Jurkat, Clone E6-1 (cell line): Measurements from ENCODE around the gene CCDC157.
A peak's percentile ranks its signal among the peaks of the same experiment; 100 is the strongest.
"Not testable (repeated sequence)": the region's sequence is repeated elsewhere in the genome, so short reads cannot be mapped to it uniquely, and the experiment has no call there.

Experiments used
- DNase-seq: peaks from one replicate; pipeline ENCODE4 v3.0.0-alpha.2; 2011; ENCODE audit warnings: low read depth, low spot score
- H3K4me3 ChIP-seq: 2 replicates; pipeline ENCODE4 v1.5.1; 2011; ENCODE audit warnings: mild to moderate bottlenecking, low read length, control low read depth, moderate library complexity

The CCDC157 gene

DNA sequence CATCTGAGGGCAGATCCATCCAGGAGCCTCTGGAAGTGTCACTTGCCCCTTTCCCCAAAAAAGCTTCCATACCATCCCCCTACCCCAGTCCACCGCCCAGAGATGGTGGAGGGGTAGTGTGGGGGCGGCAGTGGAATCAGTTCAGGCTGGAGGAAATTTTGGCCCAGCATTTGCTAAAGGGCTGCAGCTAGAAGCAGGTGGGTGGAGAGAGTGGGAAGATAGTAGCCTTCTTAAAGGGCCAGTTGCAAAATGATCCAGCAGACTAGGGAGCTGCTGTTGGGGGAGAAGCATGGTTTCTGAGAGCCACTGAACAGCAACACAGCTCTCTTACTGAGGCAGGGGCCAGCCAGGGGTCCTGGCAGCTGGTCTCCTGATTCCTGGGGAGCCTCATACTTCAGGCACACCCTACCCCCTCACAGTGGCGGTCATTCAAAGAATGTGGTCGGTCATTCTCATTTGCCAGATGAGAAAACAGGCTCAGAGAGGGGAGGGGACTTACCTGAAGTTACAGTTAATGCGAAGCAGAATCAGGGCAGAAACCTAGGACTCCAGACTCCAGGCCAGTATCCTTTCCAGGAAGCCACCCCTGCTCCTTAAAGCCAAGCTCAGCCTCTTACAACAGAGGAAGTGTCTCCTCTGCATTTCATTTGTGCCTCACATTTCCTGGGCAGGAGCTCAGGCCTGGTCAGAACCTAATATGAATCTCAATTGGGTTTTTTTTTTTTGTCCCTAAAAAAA is 45.4 kb downstream of the CCDC157 start:
- no peak for DNase-seq
- no peak overlapping the region for H3K4me3 ChIP-seq

- DNase-seq, H3K4me3 ChIP-seq: not testable (repeated sequence)
Measured at GRCh38 chr22:30402766-30403104, 45.9 kb downstream of the CCDC157 start.

DNA sequence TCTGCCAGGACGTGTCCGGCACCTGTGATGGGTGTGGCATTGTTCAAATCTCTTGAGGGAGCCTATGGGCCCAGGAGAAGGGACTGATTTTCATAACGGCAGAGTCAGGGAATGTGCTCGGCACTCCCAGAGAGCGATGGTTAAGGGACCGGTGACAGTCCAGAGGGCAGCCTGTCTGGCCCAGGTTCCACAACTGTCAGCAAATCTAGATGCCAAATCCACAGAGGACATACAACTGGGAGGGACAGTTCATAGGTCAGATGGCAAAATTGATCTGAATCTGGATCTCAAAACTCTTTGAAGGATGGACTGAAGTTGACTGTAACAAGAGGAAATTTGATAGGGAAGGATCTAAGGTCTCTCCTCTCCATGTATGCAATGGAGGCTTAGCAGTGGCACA is 47.5 kb downstream of the CCDC157 start:
- no peak for DNase-seq
- H3K4me3 ChIP-seq, result no peak overlapping the region

DNA sequence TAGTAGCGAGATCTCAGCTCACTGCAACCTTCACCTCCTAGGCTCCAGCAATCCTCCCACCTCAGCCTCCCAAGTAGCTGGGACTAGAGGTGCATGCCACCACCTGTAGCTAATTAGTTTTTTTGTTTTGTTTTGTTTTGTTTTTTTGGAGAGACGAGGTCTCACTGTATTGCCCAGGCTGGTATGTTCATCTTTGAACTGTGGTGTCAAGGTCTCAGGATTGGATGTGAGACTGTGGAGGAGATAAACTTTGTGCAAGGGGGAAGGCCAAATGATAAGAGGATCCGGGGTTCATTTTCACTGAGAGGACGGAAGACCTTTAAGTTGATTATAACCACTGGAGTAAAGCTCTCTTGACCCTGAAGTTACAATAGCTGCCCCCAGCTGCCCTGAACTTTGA is 48.9 kb downstream of the CCDC157 start:
- no peak overlapping the region for H3K4me3 ChIP-seq
- DNase-seq, result no peak

DNA sequence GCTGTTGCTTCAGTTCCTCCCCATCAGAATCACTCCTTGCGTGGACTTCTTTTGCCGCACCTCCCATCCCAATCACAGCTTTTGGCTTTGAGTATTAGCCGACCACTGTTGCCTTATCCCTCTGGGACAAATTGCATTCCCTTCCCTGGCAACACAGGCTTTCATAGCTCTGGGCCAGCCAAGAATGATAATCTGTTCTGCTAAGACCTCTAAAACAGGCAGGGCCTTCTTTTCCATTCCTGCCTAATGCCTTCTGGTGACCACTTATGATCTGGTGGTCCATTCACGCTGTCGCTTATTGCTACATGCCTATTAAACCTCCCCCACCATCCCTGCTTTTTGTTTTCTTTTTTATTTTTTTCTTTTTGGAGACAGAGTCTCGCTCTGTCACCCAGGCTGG is 49.6 kb downstream of the CCDC157 start:
- DNase-seq, result no peak
- H3K4me3 ChIP-seq, result no peak overlapping the region

DNA sequence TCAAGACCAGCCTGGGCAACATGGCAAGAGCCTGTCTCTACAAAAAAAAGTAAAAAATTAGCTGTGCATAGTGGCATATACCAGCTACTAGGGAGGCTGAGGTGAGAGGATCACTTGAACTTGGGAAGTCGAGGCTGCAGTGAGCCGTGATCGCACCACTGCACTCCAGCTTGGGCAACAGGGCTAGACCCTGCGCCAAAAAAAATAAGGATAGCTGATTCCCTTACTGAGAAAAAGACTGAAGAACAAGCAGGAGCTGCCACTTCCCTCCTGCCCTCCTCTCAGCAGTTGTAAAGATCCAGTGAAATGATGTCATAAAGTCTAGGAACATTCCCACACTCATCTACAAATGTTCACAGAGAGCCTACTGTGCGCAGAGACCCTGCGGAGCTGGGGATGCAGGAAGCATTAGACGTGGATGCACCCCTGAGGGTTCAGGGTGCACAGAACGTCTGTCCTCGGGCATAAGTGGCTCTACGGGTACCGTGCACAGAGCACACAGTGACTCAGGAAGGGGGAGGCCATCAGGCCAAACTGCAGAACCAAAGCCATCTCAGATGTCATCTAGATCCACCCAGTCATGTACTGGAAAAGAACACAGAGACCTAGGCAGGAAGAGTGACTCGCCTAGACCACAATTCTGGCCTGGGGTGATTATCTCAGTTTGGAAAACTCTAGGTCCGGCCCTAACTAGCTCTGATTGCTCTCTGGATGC is 51.7 kb downstream of the CCDC157 start:
- no peak for DNase-seq
- H3K4me3 ChIP-seq, result no peak overlapping the region

DNA sequence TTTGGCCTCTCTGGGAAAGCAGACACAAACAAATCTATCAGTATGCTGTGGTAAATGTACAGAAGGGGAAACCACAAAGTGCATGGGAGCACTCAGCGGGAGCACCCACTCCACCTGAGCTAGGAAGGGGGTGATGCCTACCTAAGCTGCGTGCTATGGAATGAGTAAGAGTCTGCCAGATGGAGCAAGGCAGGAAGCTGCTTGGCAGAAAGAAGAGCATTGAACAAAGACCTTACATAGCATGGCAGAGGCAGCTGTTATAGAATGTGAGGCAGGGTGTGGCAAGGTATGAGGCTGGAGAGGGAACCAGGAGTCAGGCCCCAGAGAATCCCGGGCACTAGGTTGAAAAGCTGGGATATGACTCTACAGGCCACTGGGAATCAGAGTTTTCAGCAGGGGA is 55.0 kb downstream of the CCDC157 start:
- no peak for DNase-seq
- H3K4me3 ChIP-seq, result no peak overlapping the region

GRCh38 chr22:30413001-30413400 is 56.2 kb downstream of the CCDC157 start:
- no peak overlapping the region for H3K4me3 ChIP-seq
- no peak for DNase-seq

- no peak for DNase-seq
- H3K4me3 ChIP-seq, result no peak overlapping the region
Measured at GRCh38 chr22:30413745-30414524, 57.1 kb downstream of the CCDC157 start.

GRCh38 chr22:30414525-30415047 is 57.8 kb downstream of the CCDC157 start:
- no peak for DNase-seq
- H3K4me3 ChIP-seq, result no peak overlapping the region

- H3K4me3 ChIP-seq, result no peak overlapping the region
Measured at GRCh38 chr22:30416403-30416802, 59.6 kb downstream of the CCDC157 start.

GRCh38 chr22:30416837-30417236 is 60.0 kb downstream of the CCDC157 start:
- no peak overlapping the region for H3K4me3 ChIP-seq
- DNase-seq, result no peak

More at GRCh38 chr22:30416403-30416802, 59.6 kb downstream of the CCDC157 start:
- DNase-seq, result no peak

- no peak overlapping the region for H3K4me3 ChIP-seq
- no peak for DNase-seq
Measured at GRCh38 chr22:30420347-30421125, 63.7 kb downstream of the CCDC157 start.

DNA sequence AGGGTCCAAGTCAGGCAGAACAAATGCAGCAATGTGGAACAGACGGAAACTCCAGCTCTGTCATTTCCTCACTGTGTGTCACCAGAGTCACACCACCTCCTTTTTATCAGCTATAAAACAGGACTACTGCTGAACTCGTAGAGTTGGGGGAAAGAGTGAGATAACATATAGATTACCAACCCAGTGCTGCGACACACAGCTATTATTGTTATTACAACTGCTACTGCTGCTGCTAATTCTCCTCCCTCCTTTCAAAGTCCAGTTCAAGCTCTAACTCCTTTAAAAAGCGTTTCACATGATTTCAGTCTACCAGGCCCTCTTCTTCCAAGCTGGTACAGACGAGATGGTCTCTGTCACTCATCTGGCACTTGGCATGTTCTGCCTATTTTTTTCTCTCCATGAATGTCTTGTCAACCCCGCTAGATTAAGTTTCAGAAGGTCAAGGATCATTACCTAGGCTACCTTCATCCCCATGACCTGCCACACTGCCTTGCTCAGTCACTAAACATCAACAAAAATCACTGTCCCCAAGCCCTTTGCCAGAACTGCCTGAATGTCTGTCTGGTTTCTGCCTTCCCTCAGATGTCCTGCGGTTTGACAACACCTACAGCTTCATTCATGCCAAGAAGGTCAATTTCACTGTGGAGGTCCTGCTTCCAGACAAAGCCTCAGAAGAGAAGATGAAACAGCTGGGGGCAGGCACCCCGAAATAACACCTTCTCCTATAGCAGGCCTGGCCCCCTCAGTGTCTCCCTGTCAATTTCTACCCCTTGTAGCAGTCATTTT is 65.1 kb downstream of the CCDC157 start:
- no peak overlapping the region for H3K4me3 ChIP-seq
- DNase-seq, result no peak

DNA sequence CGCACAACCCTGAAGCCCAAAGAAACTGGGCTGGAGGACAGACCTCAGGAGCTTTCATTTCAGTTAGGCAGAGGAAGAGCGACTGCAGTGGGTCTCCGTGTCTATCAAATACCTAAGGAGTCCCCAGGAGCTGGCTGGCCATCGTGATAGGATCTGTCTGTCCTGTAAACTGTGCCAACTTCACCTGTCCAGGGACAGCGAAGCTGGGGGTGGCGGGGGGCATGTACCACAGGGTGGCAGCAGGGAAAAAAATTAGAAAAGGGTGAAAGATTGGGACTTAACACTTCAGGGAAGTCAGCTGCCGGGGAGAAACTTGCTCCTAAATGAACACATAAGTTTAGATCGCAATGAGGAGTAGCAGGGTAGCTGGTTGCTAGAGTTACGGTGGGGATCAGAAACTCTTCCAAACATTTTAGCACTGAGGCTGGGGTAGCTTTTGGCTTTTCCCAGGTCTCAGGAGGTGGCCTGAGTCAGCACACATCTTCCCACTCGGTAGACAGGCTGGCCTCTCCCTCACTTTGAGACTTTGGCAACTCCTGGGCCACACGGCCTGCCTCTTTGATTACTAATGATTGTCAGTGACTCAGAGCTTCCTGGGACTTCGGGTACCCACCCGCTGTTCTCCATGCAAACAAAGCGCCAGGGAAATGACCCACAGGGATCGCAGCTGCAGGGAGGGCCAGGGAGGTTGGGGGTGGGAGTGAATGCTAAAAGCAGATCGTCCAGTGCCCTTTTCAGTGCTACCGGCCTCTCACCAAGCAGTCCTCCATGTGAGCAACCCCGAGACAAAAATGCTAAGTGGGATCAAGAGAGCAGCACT is 65.9 kb downstream of the CCDC157 start:
- H3K4me3 ChIP-seq, result peak overlapping the region; percentile 91
- DNase-seq, result no peak

- no peak for DNase-seq
- H3K4me3 ChIP-seq, result peak overlapping the region; percentile 91
Measured at GRCh38 chr22:30423301-30423958, 66.6 kb downstream of the CCDC157 start.

GRCh38 chr22:30423959-30424533 is 67.2 kb downstream of the CCDC157 start:
- H3K4me3 ChIP-seq, result peak overlapping the region; percentile 91
- peak; percentile 100 for DNase-seq
